Measurements from ENCODE around the gene COL19A1.
"Not testable (repeated sequence)": the region's sequence is repeated elsewhere in the genome, so short reads cannot be mapped to it uniquely, and the experiment has no call there.

Gene COL19A1

DNA sequence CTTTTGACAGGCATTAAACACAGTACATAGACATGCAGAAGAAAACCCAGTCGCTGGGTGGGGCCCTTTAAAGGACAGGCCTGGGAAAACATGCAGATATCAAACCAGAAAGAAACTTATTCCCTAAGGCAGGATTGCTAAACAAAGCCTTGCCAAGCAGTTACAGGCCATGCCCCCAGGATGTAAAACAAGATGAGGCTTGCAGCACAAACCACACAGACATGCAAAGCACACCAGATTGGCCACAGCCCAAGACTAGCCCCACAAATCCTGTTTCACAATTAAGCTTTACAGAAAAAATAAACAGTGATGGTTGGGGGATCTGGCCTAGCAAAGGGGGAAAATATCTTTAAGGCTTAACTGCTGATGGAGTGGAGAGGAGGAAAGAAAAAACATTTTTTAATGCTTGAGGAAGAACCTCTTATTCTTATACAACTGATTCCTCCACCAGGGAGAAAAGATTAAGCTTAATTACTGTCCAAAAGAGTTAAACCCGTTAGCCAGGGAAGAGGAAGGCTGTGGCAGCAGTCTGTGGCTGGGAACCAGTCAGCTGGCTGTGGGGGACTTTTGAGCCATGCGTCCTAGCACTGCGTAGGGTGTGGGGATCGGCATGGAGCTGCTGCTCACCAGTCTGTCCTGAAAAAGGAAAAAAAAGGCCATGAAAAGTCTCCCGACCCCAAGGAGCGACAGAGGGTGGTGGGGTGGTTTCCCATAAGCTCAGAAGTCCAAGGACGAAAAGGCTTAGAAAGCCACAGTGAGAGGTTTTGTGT, 28.4 kb downstream of the COL19A1 start:
- Histone ChIP-seq H3K4me3 (no peak overlapping the region), H3K27me3 (ENCODE audit: low read depth) (no peaks in the 10 kb centered on the region), H3K36me3 (replicated peaks) (no peaks in the 10 kb centered on the region; the same call in 1 of the 2 replicates), H3K9me3 (no peaks in the 10 kb centered on the region), H3K4me1 (peaks cover 35% of the 10 kb centered on the region)
- in situ Hi-C loops (cut with MboI; ENCODE audit: low sequenced_read_pairs): no loop called here
- peak; percentile 88 for DNase-seq (ENCODE audit: low spot score in 2 of 2)

DNA sequence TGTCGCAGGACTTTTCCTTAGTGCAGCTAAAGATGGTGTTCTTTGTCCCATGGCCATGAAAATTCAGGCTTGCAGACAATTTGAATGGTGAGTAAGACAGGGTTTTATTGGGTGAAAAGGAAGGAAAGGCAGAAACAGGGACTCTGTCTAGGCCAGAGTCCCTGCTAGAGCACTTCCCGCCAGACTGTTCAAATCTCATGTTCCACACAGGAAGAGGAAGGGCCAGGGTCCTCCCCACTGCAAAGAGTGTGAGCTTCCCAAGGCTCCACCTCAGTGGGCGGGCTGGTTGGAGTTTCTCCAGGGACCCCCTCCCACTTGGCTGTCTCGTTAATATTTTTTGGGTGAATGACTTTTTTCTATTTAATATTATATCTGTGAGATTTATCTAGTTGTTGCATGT, 29.0 kb downstream of the COL19A1 start:
- no peaks in the 10 kb centered on the region for H3K9me3 ChIP-seq
- in situ Hi-C loops (cut with MboI; ENCODE audit: low sequenced_read_pairs): no loop called here
- no peak overlapping the region for H3K4me3 ChIP-seq
- peak in 1 of 2 experiments; percentile 20 for DNase-seq (ENCODE audit: low spot score in 2 of 2)
- H3K4me1 ChIP-seq: peaks cover 35% of the 10 kb centered on the region
- no peaks in the 10 kb centered on the region for H3K27me3 ChIP-seq (ENCODE audit: low read depth)
- H3K36me3 ChIP-seq (replicated peaks): no peaks in the 10 kb centered on the region; the same call in 1 of the 2 replicates

- in situ Hi-C loops (cut with MboI; ENCODE audit: low sequenced_read_pairs): no loop called here
- Histone ChIP-seq H3K27me3 (ENCODE audit: low read depth) (no peaks in the 10 kb centered on the region), H3K4me1 (no peaks in the 10 kb centered on the region), H3K36me3 (replicated peaks) (no peaks in the 10 kb centered on the region), H3K9me3 (no peaks in the 10 kb centered on the region), H3K4me3 (no peak overlapping the region)
- no peak for DNase-seq (ENCODE audit: low spot score in 2 of 2)
Measured at GRCh38 chr6:69900869-69901268, 34.5 kb downstream of the COL19A1 start.

GRCh38 chr6:69901361-69901760, 35.0 kb downstream of the COL19A1 start:
- no peaks in the 10 kb centered on the region for H3K27me3 ChIP-seq (ENCODE audit: low read depth)
- no peaks in the 10 kb centered on the region for H3K36me3 ChIP-seq (replicated peaks)
- H3K9me3 ChIP-seq: no peaks in the 10 kb centered on the region
- no peaks in the 10 kb centered on the region for H3K4me1 ChIP-seq
- no peak for DNase-seq (ENCODE audit: low spot score in 2 of 2)
- no peak overlapping the region for H3K4me3 ChIP-seq
- in situ Hi-C loops (cut with MboI; ENCODE audit: low sequenced_read_pairs): no loop called here

GRCh38 chr6:69907981-69908498, 41.7 kb downstream of the COL19A1 start:
- DNase-seq (ENCODE audit: low spot score in 2 of 2): peak in 1 of 2 experiments; percentile 76
- no peak overlapping the region for H3K4me3 ChIP-seq
- no peaks in the 10 kb centered on the region for H3K27me3 ChIP-seq (ENCODE audit: low read depth)
- H3K4me1 ChIP-seq: peaks cover 22% of the 10 kb centered on the region
- H3K36me3 ChIP-seq (replicated peaks): no peaks in the 10 kb centered on the region
- H3K9me3 ChIP-seq: no peaks in the 10 kb centered on the region
- in situ Hi-C loops (cut with MboI; ENCODE audit: low sequenced_read_pairs): no loop called here

DNA sequence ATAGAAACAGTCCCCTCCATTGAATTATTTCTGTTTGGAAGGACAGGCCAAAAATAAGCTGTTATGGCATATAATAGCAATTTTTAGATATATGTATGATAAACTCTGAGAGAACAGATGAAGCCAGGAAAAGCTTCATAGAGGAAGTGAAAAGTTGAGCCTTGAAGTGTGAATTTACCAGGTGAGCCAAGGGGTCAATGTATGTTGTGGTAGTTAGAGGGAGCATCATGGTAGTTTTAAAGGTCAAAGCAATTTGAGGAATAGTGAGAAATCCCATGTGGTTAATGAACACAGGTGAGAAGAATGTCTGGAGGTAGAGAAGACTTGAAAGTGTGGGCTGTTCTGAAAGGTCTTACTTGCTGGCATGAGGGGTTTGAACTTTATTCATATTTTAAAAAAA, 47.0 kb downstream of the COL19A1 start:
- DNase-seq (ENCODE audit: low spot score in 2 of 2): no peak
- peaks cover 29% of the 10 kb centered on the region for H3K4me1 ChIP-seq

GRCh38 chr6:69914015-69914485, 47.7 kb downstream of the COL19A1 start:
- no peaks in the 10 kb centered on the region for H3K36me3 ChIP-seq (replicated peaks)
- DNase-seq (ENCODE audit: low spot score in 2 of 2): no peak
- H3K9me3 ChIP-seq: no peaks in the 10 kb centered on the region
- no peaks in the 10 kb centered on the region for H3K27me3 ChIP-seq (ENCODE audit: low read depth)
- H3K4me3 ChIP-seq: no peak overlapping the region
- H3K4me1 ChIP-seq: peaks cover 27% of the 10 kb centered on the region
- in situ Hi-C loops (cut with MboI; ENCODE audit: low sequenced_read_pairs): no loop called here

More for the DNA sequence above, 47.0 kb downstream of the COL19A1 start:
- no peaks in the 10 kb centered on the region for H3K27me3 ChIP-seq (ENCODE audit: low read depth)
- H3K9me3 ChIP-seq: no peaks in the 10 kb centered on the region
- in situ Hi-C loops (cut with MboI; ENCODE audit: low sequenced_read_pairs): no loop called here
- H3K4me3 ChIP-seq: no peak overlapping the region
- no peaks in the 10 kb centered on the region for H3K36me3 ChIP-seq (replicated peaks)

DNA sequence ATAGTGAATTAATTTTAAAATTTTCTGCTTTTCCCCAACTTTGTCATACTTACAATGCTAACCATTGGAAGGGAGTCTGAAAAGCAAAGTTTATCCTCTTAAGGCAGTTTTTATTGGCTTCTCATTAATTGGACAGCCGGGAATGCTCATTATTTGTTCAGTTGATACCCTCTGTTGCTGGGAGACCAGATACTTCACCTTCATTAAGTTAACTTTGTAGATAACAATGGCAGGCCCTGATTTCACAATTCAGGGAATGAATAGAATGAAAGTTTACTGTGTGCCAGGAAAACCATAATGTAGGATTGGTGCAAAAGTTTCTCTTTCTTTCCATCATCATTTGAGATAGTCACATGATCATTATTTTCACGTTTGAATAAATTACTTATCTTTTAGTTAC, 49.0 kb downstream of the COL19A1 start:
- Histone ChIP-seq H3K36me3 (replicated peaks) (no peaks in the 10 kb centered on the region), H3K9me3 (no peaks in the 10 kb centered on the region), H3K4me1 (peaks cover 27% of the 10 kb centered on the region), H3K27me3 (ENCODE audit: low read depth) (no peaks in the 10 kb centered on the region), H3K4me3 (no peak overlapping the region)
- in situ Hi-C loops (cut with MboI; ENCODE audit: low sequenced_read_pairs): no loop called here
- peak in 1 of 2 experiments; percentile 50 for DNase-seq (ENCODE audit: low spot score in 2 of 2)

- no peak for DNase-seq (ENCODE audit: low spot score in 2 of 2)
- Histone ChIP-seq H3K4me3 (no peak overlapping the region), H3K27me3 (ENCODE audit: low read depth) (no peaks in the 10 kb centered on the region), H3K9me3 (no peaks in the 10 kb centered on the region), H3K4me1 (peaks cover 17% of the 10 kb centered on the region), H3K36me3 (replicated peaks) (no peaks in the 10 kb centered on the region)
- in situ Hi-C loops (cut with MboI; ENCODE audit: low sequenced_read_pairs): no loop called here
Measured at GRCh38 chr6:69917834-69918233, 51.5 kb downstream of the COL19A1 start.

DNA sequence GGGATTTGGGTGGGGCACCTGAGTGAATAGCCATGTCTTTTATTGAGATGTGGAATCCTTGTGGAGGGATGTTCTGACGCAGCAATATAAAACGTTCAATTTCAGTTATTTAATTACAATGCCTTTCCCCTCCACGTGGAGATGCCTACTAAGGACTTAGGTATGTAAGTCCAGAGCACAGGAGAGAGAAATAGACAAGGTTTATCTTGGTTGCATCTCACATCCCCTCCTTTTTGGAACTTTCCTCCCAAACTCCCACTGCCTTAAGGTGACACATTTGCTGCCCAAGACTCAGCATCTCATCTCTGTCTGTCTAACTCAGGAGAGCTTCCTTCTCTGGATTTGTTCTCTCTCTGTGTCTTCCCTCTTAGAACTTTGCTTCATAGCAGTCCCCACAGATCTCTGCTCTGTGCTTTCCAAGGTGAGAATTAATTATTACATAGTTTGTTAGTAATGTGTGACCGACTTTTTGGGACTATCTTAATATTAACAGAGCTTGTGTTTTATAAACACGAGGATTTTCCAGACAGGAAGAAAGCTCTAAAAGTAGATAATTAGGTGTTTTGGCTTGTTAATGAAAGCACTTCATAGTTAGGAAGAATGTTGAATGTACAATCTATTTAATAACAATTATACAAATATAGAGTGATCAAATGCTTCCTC, 52.6 kb downstream of the COL19A1 start:
- in situ Hi-C loops (cut with MboI; ENCODE audit: low sequenced_read_pairs): no loop called here
- H3K9me3 ChIP-seq: 0 out of 2 replicates have a peak, but pooled peaks cover 6% of the 10 kb centered on the region
- no peaks in the 10 kb centered on the region for H3K27me3 ChIP-seq (ENCODE audit: low read depth)
- peaks cover 13% of the 10 kb centered on the region for H3K4me1 ChIP-seq
- no peaks in the 10 kb centered on the region for H3K36me3 ChIP-seq (replicated peaks)
- H3K4me3 ChIP-seq: no peak overlapping the region
- no peak for DNase-seq (ENCODE audit: low spot score in 2 of 2)

DNA sequence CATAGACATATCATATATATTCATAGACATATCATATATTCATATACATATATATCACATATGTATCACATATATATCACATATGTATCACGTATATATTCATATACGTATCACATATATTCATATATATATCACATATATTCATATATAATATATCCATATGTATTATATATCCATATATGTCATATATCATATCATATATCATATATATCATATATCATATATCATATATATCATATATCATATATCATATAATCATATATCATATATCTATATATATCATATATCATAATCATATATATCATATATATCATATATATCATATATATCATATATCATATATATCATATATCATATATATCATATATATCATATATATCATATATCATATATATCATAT, 54.7 kb downstream of the COL19A1 start:
- in situ Hi-C loops (cut with MboI; ENCODE audit: low sequenced_read_pairs); H3K36me3 ChIP-seq (replicated peaks); H3K27me3 ChIP-seq (ENCODE audit: low read depth); H3K4me3 ChIP-seq; H3K4me1 ChIP-seq; DNase-seq (ENCODE audit: low spot score in 2 of 2): not testable (repeated sequence)
- peaks cover 11% of the 10 kb centered on the region; the same call in 1 of the 2 replicates for H3K9me3 ChIP-seq

DNA sequence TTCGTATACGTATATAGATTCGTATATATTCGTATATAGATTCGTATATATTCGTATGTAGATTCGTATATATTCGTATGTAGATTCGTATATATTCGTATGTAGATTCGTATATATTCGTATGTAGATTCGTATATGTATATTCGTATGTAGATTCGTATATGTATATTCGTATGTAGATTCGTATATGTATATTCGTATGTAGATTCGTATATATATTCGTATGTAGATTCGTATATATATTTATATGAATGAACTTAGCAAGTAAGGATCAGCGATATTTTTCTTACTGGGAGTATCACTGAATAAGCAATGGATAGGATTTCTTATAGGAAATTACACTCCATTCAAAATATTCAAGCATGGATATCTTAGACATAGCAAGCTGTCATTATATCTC, 55.3 kb downstream of the COL19A1 start:
- H3K27me3 ChIP-seq (ENCODE audit: low read depth): not testable (repeated sequence)

GRCh38 chr6:69926745-69927144, 60.4 kb downstream of the COL19A1 start:
- Histone ChIP-seq H3K9me3 (peaks cover 15% of the 10 kb centered on the region), H3K36me3 (replicated peaks) (no peaks in the 10 kb centered on the region), H3K27me3 (ENCODE audit: low read depth) (no peaks in the 10 kb centered on the region), H3K4me3 (no peak overlapping the region), H3K4me1 (no peaks in the 10 kb centered on the region)
- in situ Hi-C loops (cut with MboI; ENCODE audit: low sequenced_read_pairs): no loop called here
- DNase-seq (ENCODE audit: low spot score in 2 of 2): no peak

More for the DNA sequence above, 55.3 kb downstream of the COL19A1 start:
- H3K4me1 ChIP-seq; in situ Hi-C loops (cut with MboI; ENCODE audit: low sequenced_read_pairs); DNase-seq (ENCODE audit: low spot score in 2 of 2); H3K4me3 ChIP-seq; H3K36me3 ChIP-seq (replicated peaks): not testable (repeated sequence)
- peaks cover 14% of the 10 kb centered on the region for H3K9me3 ChIP-seq

- DNase-seq (ENCODE audit: low spot score in 2 of 2): no peak
- in situ Hi-C loops (cut with MboI; ENCODE audit: low sequenced_read_pairs): no loop called here
- Histone ChIP-seq H3K36me3 (replicated peaks) (no peaks in the 10 kb centered on the region), H3K27me3 (ENCODE audit: low read depth) (no peaks in the 10 kb centered on the region), H3K9me3 (no peaks in the 10 kb centered on the region), H3K4me1 (no peaks in the 10 kb centered on the region), H3K4me3 (no peak overlapping the region)
Measured at GRCh38 chr6:69933239-69933638, 66.9 kb downstream of the COL19A1 start.

Measured in HAP-1 (cell line).